ENCODE results near the gene CYTL1.

DNA sequence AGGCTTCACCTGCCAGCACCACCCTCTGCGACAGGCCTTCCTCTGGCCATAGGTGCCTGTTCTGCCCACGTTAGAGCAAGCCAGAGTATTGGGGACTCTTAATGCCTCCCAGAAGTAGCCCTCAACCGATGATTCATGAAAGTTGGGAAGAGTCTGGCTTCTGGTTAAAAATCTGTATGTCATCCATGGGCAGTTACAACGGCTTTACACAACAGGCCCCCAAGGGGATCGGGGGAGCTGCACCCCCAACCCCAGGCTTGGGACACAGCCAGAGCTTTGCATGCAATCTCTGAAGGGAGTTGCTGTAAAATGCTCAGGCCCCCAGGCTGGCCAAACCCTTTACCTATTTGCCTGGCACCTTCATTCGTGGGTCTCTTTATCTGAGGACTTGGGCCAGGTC is 5.4 kb upstream of the CYTL1 start:
- no peak for TF ChIP-seq CTCF (IDR thresholded peaks at IDR 0.05)
- no peak for TF ChIP-seq EP300 (IDR thresholded peaks at IDR 0.05)
